ENCODE data around the gene C10orf90. TPM values are rescaled to one million over a fixed set of nuclear protein-coding genes. Genes with fewer than 3 reads are reported as not detected.

C10orf90 gene
- total and polyA plus RNA-seq, 2 of the 8 experiments (the other 6 are each of a cell fraction or from before 2014, with no cell fraction given), result 0.21 TPM; not detected in 1

GRCh38 chr10:126536148-126536547 lies 134.3 kb downstream of the C10orf90 start:
- no peak overlapping the region for H3K56ac ChIP-seq (replicated peaks; ENCODE audit: insufficient read length, low read depth, low read length)
- no peak for DNase-seq (ENCODE audit: low read depth in 1 of 2, low spot score in 2 of 2)
- CTCF ChIA-PET (ENCODE audit: partially characterized antibody), result interaction anchor here (0.7 to 1.1 kb wide), 3 partner anchors 76 to 602 kb away, joined by 3 to 4 read pairs (median 3); no protein-coding TSS in a partner anchor
- no peak overlapping the region for H4K91ac ChIP-seq (replicated peaks; ENCODE audit: insufficient read length, low read length)
- H2BK120ac ChIP-seq (replicated peaks; ENCODE audit: low read depth, low read length), result no peak overlapping the region
- no peak overlapping the region for H2BK5ac ChIP-seq (ENCODE audit: low read depth, low read length)
- WGBS, 2 experiments (ENCODE audit: extremely low coverage in 1 of 2, insufficient coverage in 1 of 2, insufficient read length in 1 of 2, insufficient replicate concordance in 2 of 2, low coverage in 1 of 2, low lambda C conversion rate in 2 of 2, missing lambda C conversion rate in 1 of 2), result 89% methylated on average over 10 of the region's 10 CpGs; no CpG with 5 or more reads in 1 of the 2 experiments
- no peak overlapping the region for H3K18ac ChIP-seq (ENCODE audit: extremely low read depth, low read length)
- POLR2A ChIA-PET (ENCODE audit: partially characterized antibody), result interaction anchor here (0.8 kb wide), 1 partner anchor 9 kb away, joined by 3 read pairs; no protein-coding TSS in a partner anchor
- no peaks in the 10 kb centered on the region for H3K4me1 ChIP-seq (replicated peaks in 1 of 4; ENCODE audit: control insufficient read depth in 3 of 4, insufficient read depth in 4 of 4, low read length in 3 of 4)
- H4K20me1 ChIP-seq (replicated peaks in 1 of 2; ENCODE audit: control insufficient read depth in 1 of 2, insufficient read depth in 2 of 2, low read length in 2 of 2), result no peaks in the 10 kb centered on the region
- no peak overlapping the region for H3K4me3 ChIP-seq (ENCODE audit: extremely low read depth in 1 of 4, insufficient read depth in 2 of 4, low read depth in 3 of 4, low read length in 4 of 4)
- H3K4ac ChIP-seq (replicated peaks; ENCODE audit: insufficient read length, low read depth, low read length), result no peak overlapping the region
- no peak overlapping the region for H3K4me2 ChIP-seq (ENCODE audit: insufficient read depth in 1 of 2, low read depth in 2 of 2, low read length in 2 of 2)
- no peaks in the 10 kb centered on the region for H3K79me2 ChIP-seq (ENCODE audit: control insufficient read depth in 1 of 2, insufficient read depth in 2 of 2, low read length in 2 of 2)
- no peak overlapping the region for H3K9ac ChIP-seq (replicated peaks in 1 of 4; ENCODE audit: extremely low read depth in 1 of 4, low read depth in 3 of 4, low read length in 3 of 4)
- no peaks in the 10 kb centered on the region for H3K27me3 ChIP-seq (replicated peaks in 1 of 4; ENCODE audit: control insufficient read depth in 3 of 4, extremely low read depth in 1 of 4, insufficient read depth in 3 of 4, low read length in 3 of 4)
- H2BK12ac ChIP-seq (ENCODE audit: low read depth, low read length), result no peak overlapping the region
- H3K36me3 ChIP-seq (ENCODE audit: control insufficient read depth in 2 of 4, insufficient read depth in 4 of 4, low read length in 3 of 4), result no peaks in the 10 kb centered on the region
- no peaks in the 10 kb centered on the region for H3K23me2 ChIP-seq (ENCODE audit: low read depth, low read length)
- no peak overlapping the region for H3K14ac ChIP-seq (ENCODE audit: insufficient read length)
- H3K27ac ChIP-seq (ENCODE audit: low read depth, low read length), result no peak overlapping the region
- FAIRE-seq, result no peak
- H4K5ac ChIP-seq (ENCODE audit: insufficient read length, low read depth, low read length), result no peak overlapping the region
- no peak overlapping the region for H3K23ac ChIP-seq (ENCODE audit: insufficient read length)
- no peak overlapping the region for H2AK5ac ChIP-seq (ENCODE audit: low read depth, low read length)
- H4K8ac ChIP-seq (ENCODE audit: extremely low read depth, insufficient read depth, low read length), result no peak overlapping the region
- H2AFZ ChIP-seq (ENCODE audit: low read length), result no peak overlapping the region
- H2BK15ac ChIP-seq (ENCODE audit: low read length), result no peak overlapping the region
- H2BK20ac ChIP-seq (ENCODE audit: low read length), result no peak overlapping the region
- H3K79me1 ChIP-seq (ENCODE audit: low read depth, low read length), result no peaks in the 10 kb centered on the region
- H3K9me3 ChIP-seq (ENCODE audit: insufficient read depth in 2 of 2, low read depth in 1 of 2, low read length in 1 of 2), result no peaks in the 10 kb centered on the region
- no peak for TF ChIP-seq RBBP5 (IDR thresholded peaks at IDR 0.05; ENCODE audit: borderline replicate concordance, low read depth, low read length)
- TF ChIP-seq RXRA (IDR thresholded peaks at IDR 0.05; ENCODE audit: insufficient read depth, low read depth, low read length), result no peak
- no peak for TF ChIP-seq CREB1 (IDR thresholded peaks at IDR 0.05)

All from H1 (cell line).